NCI-H1436 treated with DMSO at 0.1 percent for 48 hours (cell line): Measurements from ENCODE around the gene PLCH1.

ENCODE experiments used
- DNase-seq: peaks from one replicate; lab custom pipeline; 2025; lab: John Stamatoyannopoulos, UW

PLCH1 gene

DNA sequence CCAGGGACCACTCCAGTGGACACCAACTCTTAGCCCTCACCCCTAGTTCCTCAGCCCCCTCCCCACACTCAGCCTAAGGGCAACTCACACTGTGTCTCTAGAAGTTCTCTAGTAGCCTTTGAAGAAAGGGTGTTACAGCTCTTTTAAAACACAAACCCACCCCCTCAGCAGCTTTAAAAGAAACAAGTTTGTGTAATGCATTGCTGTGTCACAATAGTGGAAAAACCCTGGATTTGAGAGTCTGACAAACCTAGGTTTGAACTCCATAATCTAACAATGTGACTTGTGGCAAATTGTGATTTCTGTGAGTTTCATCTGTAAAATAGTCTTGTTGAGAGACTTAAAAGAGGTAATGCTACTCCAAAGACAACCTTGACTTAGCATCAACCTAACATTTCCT, 54.0 kb downstream of the PLCH1 start:
- no peak for DNase-seq

DNA sequence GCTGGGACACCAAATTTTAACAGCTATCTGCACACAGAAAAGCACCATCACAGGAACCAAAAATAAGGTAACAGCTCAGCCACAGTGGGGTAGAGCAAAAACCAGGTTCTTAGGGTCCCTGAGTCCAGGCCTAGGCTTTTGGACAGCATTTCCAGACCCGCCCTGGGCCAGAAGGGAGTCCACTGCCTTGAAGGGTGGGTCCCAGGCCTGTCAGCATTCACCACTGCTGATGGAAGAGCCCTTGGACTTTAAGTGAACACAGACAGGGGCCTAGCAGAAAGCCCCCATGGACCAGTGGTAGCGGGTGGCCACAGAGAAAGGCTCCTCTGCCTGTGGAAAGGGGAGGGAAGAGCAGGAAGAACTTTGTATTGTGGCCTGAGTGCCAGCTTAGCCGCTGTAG, 56.4 kb downstream of the PLCH1 start:
- no peak for DNase-seq

DNA sequence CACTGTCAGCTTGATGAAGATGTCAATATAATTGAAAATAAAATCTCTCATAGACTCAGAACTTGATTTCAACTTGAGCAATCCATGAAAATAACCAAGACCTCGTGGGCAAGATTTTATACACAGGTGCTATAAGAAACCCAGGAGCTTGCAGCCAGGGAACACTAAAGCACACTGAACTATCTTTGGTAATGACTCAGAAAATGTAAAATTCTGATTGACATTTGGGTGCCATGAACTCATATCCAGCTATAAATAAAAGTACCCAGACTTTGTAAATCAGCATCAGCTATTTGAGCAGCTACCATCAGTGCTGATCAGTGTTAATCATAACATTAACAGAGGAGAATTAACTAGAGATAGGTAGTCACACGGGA, 61.5 kb downstream of the PLCH1 start:
- no peak for DNase-seq

DNA sequence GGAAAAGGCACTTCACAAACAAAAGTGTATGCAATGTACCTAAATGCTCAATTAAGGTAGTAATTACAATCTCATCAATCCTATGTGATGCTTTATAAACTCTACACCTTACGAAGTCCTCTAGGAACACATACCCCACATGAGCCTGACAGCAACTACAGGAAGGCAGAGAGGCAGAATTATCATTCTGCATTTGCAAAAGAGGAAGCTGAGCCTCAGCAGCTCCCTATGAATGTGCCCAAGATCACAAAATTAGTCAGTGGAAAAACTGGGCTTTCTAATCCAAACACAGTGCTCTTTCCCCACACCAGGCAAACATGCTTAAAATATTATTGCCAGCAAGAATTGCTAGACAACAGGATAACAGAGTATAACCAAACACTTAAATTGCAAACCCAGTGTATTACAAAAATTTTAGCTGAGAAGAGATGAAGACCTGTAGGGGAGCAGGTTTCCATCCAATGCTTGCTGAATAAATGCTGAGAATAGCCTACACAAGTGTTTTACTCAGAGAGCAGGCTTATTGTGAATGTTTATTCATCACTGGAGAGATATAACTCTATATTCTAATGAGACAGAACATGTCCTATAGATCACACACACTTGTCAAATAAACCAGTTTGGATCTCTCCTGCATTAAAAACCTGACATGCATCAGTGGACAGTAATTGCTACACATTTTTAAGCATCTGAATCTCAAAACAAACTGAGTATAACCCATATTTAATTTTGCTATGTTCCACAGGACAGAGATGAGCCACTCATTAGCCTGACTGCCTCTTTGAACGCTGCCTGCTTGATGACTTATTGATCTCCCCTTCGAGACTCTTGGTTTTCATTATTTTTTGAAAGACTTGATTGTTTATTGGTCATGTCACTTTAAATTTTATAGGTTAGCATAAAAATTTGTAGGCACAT, 62.2 kb downstream of the PLCH1 start:
- no peak for DNase-seq

DNA sequence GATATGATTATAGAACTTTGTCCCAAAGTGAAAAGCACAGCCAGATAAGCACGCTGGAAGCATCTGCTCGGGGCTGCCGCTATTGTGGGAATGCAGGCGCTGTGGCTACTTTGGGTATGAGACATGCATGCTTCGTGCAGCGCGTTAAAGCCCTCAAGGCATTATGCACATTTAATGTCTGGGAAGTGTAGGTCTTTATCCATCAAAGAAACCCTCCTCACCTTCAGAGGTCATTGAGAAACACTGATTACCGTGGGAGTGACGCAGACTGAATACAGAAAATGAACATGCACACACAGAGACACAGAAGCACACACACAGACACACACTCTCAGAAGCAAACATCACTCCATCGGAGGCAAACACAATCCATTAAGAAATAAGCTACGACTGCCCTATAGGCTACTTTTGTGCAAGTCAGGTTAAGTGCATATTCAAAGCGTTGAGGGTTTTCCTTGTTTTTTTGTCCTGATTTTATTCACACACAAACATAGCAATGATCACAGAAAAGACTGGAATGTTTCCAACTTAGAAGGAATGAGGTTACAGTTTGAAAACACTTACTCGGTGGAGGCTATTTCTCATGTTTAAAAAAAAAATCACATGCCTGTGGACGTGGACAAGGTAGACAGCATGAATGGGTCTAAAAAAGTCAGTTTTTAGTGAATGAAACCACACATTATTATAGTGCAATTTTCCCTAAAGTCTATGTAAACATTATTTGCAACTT, 68.5 kb downstream of the PLCH1 start:
- DNase-seq, result no peak

DNA sequence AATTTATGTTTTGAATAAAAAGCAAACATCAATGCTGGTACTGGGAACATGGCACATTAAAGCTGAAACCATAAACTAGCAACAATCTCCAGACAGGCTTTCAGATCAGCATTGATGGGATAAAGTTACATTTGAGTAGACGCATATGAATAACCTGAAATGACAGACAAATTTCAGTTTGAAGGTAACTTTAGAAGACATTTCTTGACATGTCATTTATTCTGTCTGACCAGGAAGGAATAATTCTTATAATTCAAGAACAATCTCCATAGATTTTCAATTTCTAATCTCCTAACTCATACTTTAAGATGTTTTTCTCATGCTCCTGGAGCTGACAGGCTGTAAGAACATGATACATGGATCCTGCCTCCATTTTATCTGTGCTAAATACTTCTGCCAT, 69.8 kb downstream of the PLCH1 start:
- DNase-seq, result no peak

DNA sequence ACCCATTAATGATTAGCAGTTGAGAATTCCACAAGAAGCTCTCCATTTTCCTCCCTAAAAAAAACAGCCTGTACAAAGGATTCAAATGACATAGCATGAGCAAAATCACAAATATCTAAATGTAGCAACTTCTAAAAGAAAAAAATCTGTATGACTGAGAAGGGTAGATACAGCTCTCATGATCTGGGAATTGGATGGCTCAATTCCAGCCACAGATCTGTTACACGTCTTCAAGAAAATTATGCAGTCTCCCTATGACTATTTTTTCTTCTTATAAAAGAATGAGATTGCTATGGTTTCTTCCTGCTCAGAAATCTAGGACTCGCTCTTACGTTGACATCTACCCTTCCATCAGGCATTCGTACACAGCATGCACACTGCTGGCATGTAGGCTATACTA, 71.5 kb downstream of the PLCH1 start:
- no peak for DNase-seq

DNA sequence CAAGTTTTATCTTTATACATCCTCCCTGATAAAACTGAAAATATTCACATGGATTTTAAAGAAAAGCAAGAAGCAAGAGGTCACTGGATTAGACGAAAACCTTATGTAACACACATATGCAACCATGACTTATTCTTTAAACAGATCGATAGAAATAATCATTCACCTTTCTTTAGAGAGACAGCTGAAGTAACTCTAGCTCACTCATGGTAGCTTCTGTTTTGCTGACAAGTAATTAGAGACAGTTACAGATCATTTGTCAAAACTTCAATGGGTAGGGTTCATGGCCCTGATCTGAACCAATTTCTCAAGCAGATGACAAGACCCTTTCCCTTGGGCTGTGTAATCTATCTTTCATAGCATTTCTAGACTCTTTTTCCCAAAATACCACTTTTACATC, 74.5 kb downstream of the PLCH1 start:
- DNase-seq, result no peak

DNA sequence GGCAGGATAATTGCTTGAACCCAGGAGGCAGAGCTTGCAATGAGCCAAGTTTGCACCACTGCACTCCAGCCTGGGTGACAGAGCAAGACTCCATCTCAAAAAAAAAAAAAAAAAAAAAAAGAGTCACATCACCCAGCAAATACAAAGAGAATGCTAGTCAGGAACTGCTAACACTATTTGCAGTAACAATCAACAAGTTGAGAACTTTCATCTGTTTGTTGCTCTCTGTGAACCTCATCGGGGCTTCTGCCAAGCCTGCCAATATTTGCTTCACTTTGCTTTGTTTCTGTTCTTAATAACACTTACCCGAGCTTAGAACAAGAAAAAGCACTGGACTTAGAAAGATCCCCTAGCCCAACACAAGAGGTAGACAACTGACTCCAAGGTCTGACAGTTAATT, 76.9 kb downstream of the PLCH1 start:
- no peak for DNase-seq

DNA sequence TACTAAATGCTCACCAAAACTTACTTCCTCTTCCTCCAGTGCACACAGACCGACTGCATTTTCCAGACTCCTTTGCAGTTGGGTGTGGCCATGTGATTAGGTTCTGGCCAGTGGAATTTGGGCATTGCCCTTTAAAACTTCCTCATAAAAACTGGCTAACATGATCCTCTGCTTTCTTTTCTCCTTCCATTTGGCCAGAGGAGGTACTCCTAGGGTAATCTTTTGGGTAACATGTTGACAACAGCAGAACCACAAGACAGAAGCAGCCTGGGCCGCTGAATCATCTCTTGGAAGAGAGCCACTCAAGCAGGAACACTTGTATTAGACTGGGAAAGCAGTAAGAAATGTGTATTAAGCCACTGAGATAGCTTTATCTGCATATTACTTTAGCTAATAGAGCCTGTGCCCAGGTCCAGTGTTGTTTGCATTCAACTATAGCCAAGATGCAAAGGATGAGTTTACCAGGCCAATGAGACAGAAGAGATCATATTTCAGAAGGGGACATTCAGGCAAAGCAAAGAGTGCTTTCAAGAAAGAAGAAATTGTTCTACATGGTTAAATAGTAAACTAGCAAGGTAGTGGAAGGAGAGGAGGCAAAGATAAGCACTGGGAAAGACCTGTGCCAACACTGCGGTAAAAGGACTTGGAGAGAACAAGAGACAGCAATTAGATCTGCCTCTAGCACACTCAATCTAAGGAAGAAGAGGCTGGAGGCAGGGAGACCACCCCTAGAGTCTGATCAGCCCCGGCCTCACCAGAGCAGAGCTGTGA, 79.8 kb downstream of the PLCH1 start:
- no peak for DNase-seq

DNA sequence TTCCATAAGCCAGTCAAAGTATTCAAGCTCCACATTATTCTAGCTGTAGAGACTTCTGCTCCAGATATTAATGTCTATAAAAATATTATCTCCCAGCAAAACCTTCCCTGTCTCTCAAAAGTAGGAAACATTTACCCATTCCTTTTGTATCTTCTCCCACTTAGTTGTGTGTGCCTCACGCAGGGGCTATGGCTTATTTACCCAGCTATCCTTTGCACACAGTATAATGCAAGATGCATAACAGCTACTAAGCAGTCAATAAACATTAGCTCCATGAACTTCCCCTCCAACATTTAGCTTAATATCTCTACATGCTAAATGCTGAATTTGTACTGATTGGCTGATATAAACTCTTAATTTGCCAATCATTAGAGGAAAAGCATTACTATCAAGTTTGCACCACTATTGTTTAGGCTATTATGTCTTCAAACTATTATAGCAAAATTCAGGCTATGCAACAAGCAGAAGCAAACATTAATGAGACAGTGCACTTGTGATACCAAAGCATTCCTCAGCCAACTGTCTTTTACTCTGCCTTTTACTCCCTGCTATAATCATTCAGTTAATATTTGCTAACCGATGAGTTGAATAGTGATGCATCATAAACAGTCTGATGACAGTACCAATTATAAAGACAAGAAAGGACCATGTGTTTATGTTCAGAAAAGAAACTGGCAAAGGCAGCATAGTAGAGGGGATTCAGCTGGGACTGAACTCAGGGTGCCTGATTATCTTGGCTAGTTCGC, 81.2 kb downstream of the PLCH1 start:
- DNase-seq, result no peak

DNA sequence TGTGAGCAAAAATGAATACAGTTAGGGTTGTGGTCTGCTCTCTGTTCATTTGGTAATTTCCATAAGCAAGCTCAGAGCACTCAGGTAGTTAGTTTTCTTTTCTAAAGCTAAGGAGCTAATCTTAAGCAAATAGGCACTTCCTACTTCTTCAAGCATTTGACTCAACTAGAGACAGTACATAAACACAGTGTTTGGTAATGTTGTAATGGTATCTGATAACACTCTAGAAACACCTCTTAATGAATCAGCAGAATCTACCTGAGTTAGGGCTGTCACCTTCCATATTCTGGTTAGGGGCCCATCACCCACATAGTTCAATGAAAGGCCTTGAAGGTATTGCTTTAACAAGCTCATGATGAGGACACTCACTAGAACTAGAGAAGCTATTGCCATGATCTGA, 83.1 kb downstream of the PLCH1 start:
- no peak for DNase-seq

DNA sequence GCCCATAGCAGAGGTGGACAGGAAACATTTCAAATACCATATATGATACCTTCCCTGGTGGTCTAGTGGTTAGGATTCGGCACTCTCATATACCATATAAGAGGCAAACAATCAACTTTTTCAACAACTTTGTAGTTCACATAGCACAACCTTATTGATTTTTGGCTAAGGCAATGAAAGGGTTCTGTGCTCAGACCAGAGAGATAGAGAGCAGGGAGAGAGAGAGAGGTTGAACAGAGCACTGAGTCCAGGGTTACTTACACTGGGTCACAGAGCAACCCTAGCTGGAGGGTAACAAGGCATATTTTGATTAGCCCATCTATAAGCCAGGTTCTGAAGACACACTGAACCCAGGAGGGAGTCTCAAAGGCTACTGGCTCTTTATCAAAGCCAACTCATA, 83.8 kb downstream of the PLCH1 start:
- DNase-seq, result no peak

DNA sequence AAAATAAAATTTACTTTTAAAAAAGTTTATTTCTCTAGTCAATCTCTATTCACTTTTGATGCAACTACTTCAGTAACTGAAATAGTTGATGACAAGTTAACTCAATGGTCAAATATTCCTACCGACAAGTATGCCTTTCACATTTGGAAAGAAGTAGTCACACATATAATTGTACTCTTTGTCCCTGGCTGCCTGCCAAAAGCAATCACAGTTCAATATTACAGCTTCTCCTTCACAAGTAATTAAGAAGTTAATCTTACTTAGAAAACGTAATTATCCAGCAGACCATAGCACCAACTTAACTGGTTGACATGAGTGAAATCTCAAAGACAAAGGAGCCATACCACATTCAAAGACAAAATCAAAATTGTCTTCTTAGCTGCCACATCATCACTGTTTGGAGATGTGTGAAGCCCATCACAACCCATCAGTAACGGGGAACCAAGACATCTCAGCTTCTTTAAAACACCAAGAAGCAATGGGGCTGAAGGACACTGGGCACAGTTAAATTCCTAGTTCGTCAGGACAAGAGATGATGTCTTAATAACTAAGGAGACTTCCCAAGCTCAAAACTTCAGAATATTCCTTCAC, 86.1 kb downstream of the PLCH1 start:
- DNase-seq, result no peak

DNA sequence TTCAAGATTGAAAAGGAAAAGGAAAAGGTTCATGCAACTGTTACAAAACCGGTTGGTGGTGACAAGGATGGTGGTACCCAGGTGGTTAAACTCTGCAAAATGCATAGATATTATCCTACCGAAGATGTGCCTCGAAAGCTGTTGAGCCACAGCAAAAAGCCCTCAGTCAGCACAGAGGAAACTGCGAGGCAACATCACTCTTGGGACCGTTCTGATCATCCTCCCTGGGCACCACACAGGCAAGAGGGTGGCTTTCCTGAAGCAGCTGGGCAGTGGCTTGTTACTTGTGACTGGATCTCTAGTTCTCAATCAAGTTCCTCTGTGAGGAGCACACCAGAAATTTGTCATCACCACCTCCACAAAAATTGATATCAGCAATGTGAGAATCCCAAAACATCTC, 86.9 kb downstream of the PLCH1 start:
- no peak for DNase-seq

DNA sequence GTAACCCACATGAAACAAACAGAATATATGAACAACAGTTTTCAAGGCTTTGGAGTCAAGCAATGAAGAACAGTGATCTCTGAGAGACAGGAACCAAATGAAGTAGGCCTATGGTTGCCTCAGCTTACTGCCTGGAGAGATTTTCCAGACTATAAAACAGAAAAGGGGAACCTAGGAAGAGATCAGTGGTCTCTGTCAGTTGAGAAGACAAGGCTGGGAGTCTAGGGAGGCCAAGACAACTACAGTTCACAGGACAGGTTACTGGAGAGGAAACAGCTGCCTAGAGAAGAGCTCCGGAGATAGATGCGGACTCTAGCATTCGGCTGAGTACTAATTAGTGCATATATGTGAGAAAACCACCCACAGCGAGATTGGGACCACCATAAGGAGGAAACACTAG, 87.7 kb downstream of the PLCH1 start:
- DNase-seq, result no peak

DNA sequence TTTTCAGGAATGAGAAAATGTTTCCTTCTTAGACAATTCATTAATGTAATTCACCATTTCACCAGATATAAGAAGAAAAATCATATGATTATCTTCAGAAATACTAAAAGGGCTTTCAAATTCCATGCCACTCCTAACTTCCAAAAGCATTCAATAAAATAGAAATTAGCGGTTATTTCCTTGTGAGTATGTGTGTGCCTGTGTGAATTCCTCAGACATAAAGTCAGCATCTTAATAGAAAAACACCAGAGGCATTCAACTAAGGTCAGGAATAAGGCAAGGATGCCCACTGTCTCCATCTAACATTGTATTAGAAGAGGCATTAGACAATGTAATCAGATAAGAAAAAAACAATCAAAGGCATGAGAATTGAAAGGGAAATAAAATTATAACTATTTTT, 88.4 kb downstream of the PLCH1 start:
- no peak for DNase-seq

DNA sequence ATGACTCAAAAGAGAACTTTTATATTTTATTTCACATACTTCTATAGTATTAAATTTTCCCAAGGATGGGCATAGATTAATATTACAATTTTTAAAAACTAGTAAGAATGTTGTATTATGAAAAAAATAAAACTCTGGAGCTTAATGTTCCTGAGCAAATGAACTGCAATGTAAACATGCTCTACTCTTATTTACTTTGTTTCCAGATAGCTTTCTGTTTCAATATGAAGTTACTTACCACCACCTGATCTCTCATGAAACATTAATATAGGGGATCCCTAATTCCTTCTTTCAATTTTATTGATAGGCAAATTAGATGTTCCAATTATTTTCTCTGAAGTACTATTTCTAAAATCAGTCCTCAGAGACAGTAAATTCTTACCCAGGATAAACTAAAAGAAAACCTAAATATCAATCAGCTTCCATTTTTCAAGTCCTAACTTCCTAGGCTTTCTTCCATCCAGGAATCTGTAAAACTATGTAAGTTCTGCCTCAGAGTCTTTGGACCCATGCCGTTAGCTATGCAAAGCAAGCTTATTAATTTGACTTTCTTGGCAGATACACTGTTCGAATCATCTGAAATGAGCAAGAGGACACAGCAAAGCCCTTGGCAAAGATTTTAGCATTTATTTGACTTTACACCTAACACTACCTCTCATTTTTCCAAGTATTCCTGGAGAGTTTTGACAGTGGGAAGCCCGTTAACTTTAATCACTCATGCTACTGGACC, 93.2 kb downstream of the PLCH1 start:
- no peak for DNase-seq

DNA sequence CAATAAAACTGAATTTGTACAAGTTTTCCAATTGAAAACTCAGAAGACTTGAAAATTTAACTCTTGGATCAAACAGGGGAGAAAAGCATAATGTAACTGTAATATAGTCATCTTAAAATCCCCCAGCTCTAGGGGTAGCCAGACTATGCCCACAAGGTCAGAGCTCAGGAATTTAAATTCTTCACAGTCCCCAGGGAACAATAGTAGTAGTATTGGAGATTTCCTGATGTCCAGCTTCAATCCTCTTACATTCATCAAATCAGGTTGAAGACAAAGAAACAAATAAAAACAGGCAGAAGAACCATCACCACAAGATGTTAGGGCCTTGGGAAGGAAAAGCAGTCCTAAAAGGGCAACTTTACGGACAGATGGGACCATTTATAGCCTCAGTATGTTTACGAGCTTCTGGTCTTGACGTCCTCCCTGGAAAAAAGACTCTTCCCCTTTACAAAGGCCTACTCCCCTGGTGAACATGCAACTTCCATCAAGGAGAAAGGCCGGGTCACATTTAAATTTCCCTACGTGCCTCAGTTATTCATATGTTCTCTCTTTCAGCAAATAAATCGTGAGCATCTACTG, 96.8 kb downstream of the PLCH1 start:
- no peak for DNase-seq

DNA sequence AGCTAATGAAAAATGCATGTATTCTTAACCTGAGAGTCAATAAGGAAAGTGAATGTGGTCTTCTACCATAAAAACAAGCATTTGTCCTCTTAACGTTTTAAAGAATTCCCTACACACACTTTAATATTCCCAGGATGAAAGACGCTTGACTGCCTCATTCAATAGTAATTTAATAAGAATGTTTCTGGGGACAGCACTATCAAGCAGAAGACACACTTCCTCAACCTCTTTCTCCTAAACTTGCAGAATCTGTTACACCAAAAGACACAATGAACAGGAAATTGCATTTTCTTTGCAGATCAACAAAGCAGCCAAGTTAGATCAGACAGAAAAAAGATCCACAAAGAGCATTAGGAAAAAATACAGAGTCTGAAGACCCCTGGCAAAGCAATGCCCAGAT, 97.7 kb downstream of the PLCH1 start:
- no peak for DNase-seq

DNA sequence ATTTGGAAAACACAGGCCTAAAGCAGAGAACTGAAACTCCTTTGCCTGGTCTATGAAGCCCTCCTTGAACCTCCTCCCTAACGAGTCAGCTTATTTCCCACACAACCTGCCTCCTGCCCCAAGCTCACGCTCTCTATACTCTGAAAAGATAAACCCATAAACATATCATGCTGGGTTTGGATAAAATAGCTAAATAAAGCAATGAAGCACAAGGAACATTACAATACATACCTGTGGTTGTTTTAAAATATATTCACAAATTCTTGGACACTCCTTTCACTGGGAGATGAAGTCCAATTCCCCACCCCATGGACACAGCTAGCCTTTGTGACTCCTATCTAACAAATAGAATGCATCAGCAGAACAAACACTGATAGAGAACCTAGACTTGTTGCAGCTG, 98.2 kb downstream of the PLCH1 start:
- no peak for DNase-seq
